ENCODE measurements around the gene TMEM134.
"Not testable (repeated sequence)": the region's sequence is repeated elsewhere in the genome, so short reads cannot be mapped to it uniquely, and the experiment has no call there.

Gene TMEM134

GRCh38 chr11:67483831-67484665, 15.0 kb upstream of the TMEM134 start:
- DNase-seq, result peak; percentile 34

- peak; percentile 98 for DNase-seq
Observed at GRCh38 chr11:67482827-67483798, 14.1 kb upstream of the TMEM134 start, which contains the start of gene AIP. Gene AIP, plus strand, starts transcription at chr11:67483026. Its CDS starts 133 bp downstream, at chr11:67483159.

GRCh38 chr11:67482275-67482826, 13.3 kb upstream of the TMEM134 start:
- DNase-seq, result no peak

- DNase-seq, result not testable (repeated sequence)
Observed at GRCh38 chr11:67477344-67478050, 8.4 kb upstream of the TMEM134 start.

- not testable (repeated sequence) for DNase-seq
Observed at GRCh38 chr11:67476692-67477091, 7.6 kb upstream of the TMEM134 start.

GRCh38 chr11:67472882-67473281, 3.8 kb upstream of the TMEM134 start:
- no peak for DNase-seq

GRCh38 chr11:67470337-67471002, 1.4 kb upstream of the TMEM134 start:
- no peak for DNase-seq

GRCh38 chr11:67469508-67469811, 409 bp upstream of the TMEM134 start:
- no peak for DNase-seq

GRCh38 chr11:67468456-67468758, 644 bp downstream of the TMEM134 start:
- DNase-seq, result no peak

GRCh38 chr11:67468056-67468455, 995 bp downstream of the TMEM134 start:
- DNase-seq, result no peak

GRCh38 chr11:67466962-67467771, 1.9 kb downstream of the TMEM134 start:
- no peak for DNase-seq

- DNase-seq, result no peak
Observed at GRCh38 chr11:67466367-67466766, 2.7 kb downstream of the TMEM134 start.

- DNase-seq, result not testable (repeated sequence)
Observed at GRCh38 chr11:67465530-67465929, 3.5 kb downstream of the TMEM134 start.

- no peak for DNase-seq
Observed at GRCh38 chr11:67465189-67465510, 3.9 kb downstream of the TMEM134 start.

GRCh38 chr11:67464411-67465188, 4.5 kb downstream of the TMEM134 start:
- DNase-seq, result peak; percentile 90

GRCh38 chr11:67463680-67464410, 5.2 kb downstream of the TMEM134 start:
- DNase-seq, result no peak

- DNase-seq, result no peak
Observed at GRCh38 chr11:67463186-67463585, 5.9 kb downstream of the TMEM134 start.

- no peak for DNase-seq
Observed at GRCh38 chr11:67458266-67458665, 10.8 kb downstream of the TMEM134 start.

- DNase-seq, result no peak
Observed at GRCh38 chr11:67457453-67457852, 11.6 kb downstream of the TMEM134 start.
